NCI-H1092 treated with DMSO at 0.1 percent for 48 hours (cell line): ENCODE results near the gene LTBP2.

ENCODE experiments used
- DNase-seq: peaks from one replicate; lab custom pipeline; 2025; lab: John Stamatoyannopoulos, UW

LTBP2 gene

DNA sequence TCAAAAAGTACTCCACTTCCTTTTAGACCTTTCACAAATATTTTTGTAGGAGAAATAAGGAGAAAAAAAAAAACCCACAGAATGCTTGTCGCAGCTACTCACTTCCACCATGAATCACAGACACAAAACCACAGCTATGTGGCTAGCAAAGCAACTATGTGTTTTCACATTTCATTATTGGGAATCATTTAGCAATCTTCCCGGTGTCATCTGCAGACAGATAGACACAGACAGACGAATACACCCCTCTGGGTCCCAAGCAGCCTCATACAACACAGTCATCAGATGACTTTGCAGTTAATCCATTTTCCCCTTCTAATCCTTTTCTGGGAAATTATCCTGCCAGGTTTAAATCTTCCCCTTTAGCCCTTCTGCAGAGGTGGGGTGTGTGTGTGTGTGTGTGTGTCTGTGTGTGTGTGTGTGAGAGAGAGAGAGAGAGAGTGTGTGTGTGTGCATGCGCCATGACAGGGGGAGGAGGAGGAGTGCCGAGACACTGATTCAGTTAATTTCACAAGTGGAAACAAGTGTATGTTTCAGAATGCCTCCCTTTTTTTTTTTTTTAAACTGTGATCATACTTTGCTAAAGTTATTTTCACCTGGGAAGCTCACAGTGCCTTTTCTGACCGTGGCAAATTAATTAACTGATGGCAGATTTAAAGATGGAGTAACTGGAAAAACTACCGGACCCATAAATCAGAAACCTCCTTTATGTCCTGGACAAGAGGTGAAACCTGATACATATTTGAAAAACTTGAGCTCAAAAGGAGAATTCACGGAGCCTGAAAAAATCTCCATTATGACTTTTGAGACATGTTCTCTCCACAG is 39.9 kb downstream of the LTBP2 start:
- no peak for DNase-seq

DNA sequence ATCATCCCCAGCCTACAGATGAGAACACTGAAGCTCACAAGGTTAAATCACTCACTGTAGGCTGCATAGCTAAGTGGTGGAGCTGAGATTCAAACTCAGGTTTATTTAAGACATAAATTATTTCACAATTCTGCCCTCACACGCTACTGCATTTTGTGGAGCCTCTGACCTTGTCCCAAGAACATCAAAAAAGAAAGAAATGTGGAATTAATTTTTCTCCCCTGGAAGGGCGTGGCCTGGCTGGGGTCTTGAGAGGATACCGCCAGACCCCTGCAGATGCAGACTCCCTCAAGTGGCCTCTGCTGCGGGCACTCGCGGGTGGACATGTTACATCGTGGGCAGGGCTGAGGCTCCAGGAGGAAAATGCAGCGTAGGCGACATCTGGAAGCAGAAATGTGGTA is 40.6 kb downstream of the LTBP2 start:
- no peak for DNase-seq

DNA sequence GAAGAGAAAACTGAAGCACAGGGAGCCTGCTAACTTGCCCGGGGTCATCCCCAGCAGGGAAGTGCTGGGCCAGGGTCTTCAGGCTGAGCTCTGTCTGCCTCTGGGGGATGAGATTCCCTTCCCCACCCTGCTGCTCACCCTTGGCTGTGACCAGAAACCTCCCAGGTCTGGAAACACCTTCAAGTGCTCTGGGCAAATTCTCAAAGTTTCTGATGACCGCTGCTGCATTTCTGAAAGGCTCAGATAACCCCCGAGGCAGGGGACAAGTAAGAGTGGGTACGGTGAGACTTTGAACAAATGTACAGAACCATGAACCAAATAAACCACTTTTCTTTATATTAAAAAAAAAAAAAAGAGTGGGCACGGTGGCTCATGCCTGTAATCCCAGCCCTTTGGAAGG is 41.3 kb downstream of the LTBP2 start:
- no peak for DNase-seq

DNA sequence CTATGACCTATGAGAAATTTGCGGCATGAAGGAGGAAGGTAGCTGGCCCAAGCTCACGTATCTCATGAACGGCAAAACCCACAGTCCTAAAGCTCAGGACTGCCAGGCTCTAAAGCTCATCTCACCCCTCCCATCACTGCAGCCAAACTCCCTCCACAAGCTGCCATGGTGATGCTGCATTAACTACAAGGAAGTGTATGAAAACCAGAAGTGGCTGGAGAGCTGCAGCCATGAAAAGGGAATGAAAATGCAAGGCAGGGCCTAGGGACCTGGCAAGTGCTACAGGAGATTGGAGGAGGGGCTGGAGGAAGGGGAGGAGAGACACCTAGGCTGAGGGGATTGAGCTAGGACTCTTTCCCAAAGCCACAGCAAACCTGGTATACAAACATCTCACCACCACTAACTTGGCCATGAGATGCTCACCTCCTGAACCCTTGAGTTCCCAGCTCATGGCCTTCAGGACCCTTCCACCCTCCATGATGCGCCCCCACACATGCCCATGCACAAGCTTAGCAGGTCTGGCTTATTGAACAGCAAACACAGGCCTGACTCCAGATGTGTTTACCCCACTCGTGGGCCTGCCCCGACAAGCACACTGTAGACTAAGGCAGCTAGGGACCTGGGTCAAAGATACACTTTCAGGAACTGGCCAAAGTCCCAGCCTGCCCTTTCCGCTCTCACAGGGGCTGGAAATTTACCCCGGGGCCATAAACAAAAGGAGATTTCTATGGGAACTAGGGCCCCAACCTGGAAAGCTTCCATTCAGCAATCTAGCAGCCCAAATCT is 42.0 kb downstream of the LTBP2 start:
- no peak for DNase-seq

DNA sequence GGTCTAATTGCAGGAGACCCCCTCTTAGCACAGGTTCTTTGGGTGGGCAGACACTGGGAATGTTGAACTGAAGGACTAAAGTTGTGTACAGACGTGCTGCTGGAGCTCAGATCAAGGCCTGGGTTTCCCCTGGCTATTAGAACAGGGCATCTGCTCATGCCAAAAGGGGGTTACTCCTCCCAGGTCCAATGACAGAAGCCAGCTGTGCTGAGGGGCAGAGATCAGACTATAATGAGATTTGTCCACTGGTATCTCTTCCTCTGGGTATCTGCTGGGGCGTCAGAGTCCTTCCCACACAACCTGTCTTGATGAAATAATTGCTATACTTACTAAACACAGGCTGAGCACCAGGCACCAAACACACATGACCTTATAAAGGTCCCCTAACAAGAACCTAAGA is 42.6 kb downstream of the LTBP2 start:
- no peak for DNase-seq

DNA sequence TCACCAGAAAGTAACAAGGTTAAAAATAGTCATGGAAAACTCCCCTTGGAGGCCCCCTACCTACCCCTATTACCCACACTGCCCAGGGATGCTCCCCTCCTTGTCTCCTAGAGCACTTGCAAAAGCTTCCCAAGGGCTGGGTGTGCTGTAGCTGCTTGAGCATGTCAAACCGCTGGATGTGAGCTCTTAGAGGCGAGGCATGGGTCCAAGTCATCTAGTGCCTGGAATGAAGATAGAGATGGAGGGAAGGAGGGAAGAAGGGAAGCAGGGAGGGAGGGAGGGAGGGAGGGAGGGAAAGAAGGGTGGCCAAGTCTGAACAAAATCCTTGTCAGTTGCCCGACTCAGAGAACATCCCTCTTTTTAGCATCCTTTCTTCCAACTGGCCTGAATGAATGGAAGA is 43.1 kb downstream of the LTBP2 start:
- no peak for DNase-seq

DNA sequence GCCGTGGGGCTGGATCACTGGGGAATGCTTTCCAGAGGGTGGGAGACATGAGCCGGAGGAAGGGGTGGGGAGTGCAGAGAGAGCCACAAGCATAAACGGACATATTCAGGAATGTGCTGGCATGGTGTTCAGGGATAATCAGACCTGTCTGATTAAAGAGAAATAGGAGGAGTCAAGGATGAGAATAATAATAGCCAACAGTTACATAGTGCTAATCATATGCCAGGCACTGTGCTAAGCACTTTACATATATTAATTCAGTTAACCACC is 43.7 kb downstream of the LTBP2 start:
- DNase-seq, result no peak

DNA sequence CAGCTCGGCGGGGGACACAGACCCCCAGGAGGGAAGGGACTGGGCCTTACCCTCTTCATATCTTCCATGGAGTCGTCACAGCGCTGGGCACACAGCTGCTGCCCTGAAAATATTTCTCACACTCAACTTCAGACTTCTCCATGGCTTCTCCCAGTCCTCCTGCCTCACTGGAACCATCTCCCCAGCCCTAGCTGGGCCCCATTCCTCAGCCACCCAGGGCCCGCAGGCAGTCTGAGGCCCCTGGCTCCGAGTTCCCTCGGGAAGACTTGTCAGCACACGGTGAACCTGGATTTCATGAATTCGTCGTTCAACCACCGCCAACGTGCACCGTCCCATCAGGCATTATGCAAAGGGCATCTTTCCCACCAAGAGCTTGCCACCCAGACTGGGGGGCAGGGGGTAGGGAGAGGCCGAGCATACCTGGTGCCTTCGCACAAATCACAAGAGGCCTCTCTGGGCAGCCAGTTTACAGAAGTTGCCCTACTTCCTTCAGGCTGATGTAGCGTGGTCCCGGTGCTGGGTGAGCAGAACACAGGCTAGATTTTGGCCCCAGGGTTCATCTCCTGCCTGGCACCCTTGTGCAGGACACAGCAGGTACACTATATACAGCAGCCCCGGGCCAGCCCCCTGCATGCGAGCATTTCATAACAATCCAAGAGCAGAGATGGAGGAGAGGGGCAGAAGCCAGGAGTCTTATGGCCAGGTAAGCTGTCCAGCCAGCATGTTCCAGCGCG is 44.2 kb downstream of the LTBP2 start:
- no peak for DNase-seq

DNA sequence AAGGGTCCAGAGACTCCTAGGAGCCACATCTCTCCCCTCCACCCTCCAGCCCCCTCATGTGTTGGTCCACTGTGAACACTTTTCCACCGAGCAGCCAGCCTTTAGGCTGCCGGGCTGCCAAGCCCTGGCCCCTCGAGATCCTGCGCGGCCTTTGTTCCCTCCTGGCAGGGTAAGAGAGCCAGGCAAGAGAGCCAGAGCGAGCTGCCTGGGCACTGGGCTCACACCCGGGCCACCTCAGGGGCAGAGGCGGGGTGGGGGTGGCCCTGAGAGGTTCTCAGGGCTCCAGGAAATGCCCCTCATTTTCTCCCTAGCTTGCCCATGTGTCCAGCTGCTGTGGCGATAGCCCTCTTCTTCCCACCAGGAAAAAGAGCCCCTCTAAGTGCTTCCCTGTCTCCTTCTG is 44.8 kb downstream of the LTBP2 start:
- no peak for DNase-seq

DNA sequence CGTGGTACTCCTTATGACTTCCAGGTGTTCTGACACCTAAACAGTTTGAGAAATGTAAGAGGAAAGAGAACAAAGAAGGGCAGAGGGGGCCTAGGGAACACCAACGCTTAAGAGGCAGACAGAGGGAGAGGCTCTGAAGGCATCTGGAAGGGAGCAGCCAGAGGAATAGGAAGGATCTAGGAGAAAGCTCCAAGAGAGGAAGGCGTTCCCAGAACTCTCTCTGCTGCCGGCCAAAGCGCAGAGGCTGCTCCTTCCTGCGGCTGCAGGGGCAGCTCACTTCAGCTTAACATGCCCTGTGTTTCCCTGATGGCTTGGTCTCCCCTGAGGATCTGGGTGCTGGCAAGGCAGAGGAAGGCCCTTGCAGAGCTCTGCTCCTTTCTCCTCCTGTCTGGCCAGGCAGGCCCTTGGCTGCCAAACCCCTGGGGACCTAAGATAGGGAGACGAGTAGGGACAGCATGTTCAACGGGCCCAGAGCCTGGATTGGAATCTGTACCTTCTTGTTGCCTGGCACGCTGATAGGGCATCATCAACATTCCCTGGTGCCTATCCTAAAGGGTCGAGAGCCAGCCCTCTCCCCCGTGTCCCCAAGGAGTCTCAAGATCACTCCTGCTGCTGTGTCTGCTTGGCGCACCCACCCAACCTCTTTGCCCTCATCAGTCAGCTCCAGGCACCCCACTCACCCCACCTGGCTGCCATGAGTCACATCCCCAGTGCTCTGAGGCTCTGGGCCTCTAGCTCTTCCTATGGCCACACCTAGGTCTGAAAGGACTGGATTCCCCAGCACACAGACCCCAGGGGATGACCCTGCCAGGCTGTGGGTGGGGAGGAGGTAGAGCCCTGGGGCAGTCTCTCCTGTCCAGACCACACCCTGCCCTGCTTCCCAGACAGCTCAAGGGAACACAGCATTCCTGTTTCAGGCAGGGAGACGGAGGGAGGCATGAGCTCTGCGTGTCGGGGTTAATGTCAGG is 45.6 kb downstream of the LTBP2 start:
- DNase-seq, result no peak

DNA sequence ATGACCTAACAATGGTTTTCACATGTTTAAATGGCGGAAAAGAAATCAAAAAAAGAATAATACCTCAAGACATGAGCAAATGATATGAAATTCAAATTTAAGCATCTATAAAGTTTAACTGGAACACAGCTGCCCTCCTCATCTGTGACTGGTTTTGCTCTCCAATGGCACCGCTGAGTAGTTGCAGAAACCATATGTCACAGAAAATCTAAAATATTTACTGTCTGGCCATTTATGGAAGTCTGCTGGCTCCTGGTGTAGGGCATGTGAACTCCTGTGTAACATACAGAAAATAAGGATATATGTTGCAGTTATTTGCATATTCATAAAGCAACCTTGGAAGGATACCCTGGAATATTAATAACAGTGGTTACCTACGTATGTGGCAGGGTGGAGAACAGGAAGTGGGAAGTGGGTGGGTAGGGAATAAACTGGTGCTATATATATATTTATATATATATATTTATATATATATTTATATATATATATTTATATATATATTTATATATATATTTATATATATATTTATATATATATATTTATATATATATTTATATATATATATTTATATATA is 48.4 kb downstream of the LTBP2 start:
- DNase-seq, result no peak

DNA sequence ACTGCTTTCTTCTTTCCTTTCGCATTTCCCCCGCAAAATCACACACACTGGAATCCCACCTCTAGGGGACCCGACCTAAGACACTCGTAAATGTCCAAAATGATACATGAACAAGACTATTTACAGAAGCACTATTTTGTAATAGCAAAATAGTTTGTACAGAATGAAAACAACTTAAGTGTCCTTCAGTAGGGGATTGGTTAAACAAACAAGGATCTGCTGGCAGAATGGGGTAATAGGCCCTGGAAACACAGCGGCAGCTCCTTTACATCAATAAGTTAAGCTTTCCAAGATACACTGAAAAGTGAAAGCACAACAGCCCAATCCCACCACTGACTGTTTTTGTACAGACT is 48.8 kb downstream of the LTBP2 start:
- DNase-seq, result no peak

DNA sequence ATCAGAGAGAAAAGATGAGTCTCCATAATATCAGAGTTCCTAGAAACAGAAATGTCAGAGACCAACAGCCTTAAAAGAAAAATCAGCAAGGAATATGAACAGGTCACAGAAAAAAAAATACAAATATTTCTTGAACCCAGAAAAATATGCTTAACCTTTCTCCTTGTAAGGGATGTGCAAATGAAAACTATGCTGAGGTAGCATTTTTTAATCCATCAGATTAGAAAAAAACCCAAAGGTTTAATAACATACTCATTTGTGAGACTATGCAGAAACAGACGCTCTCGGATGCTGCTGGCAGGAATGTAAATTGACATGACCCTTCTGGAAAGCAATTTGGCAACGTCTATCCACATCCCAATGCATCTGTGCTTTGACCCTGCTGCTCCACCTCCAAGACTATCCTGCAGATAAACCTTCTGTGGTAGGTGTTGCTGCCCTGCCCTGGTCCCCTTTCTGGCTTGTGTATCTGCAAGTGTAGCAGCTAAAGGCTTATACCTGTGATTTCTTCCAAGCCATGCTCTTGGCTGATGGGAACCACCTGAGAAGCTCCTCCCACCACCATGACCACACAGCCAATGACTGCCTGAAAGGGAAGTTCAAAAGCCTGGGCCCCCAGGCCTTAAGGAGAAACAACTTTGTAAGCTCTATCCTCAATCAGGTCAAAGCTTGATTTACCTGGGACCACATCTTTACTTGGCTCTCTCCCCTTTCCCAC is 49.4 kb downstream of the LTBP2 start:
- no peak for DNase-seq

DNA sequence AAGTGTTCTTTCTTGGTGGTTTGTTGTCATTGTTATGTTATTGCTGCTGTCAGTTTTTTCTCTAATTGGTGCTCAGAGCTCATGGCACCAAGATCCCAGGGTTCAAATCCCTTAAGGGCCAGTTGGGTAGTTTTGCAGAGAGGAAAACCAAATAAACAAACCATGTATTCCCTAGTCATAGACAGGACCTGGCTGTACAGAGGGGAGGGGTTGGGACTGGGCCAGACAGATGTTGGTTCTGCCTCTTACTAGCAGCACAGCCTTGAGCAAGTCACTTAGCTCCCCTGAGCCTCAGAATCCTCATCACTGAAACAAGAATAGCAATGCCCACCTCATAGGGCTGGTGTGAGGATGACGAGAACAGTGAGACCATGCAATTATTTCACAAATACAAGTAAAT is 53.4 kb downstream of the LTBP2 start:
- no peak for DNase-seq

DNA sequence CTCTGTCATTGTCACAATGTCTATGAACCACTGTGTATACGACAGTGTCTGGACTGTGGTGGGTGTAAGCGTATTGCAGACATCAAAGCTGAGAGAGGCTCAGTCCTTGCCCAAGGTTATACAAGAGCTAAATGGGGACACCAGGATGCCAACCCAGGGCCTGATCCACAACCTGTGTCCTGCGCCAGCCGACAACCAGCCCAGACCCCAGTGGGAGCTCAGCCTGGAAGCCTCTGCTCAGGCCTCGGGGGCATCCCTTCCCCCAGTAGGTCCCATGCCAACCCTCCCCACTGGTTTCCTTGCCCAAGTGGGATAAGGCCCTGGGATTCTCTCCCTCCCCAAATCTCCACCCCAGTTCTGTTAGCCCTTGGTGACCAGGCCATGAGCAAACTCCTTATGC is 54.3 kb downstream of the LTBP2 start:
- DNase-seq, result no peak

DNA sequence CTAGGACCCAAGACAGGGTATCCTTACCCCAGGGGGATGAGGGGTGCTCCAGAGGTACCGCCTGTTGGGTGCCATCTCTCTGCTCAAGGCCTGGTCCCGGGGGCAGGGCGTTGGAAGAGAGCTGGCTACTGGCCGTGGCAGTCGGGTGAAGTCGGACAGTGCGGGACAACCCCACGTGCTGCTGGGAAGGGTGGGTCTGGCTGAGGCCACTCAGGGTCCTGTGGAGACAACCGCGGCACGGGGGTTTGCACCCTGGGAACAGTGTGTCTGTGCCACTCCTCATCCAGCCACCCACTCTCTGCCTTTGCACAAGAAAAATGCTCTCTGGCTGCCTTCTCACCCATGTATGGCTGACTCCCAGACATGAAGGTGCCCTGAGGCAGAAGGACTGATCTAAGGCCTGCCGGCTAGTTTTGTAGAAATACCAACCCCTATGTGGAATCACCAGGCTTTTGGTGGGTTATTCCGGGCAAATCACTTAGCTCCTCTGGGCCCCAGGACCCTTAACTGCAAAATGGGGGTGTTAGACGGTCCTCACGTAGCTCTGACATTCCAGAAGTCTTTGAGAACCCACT is 56.5 kb downstream of the LTBP2 start:
- DNase-seq, result no peak

DNA sequence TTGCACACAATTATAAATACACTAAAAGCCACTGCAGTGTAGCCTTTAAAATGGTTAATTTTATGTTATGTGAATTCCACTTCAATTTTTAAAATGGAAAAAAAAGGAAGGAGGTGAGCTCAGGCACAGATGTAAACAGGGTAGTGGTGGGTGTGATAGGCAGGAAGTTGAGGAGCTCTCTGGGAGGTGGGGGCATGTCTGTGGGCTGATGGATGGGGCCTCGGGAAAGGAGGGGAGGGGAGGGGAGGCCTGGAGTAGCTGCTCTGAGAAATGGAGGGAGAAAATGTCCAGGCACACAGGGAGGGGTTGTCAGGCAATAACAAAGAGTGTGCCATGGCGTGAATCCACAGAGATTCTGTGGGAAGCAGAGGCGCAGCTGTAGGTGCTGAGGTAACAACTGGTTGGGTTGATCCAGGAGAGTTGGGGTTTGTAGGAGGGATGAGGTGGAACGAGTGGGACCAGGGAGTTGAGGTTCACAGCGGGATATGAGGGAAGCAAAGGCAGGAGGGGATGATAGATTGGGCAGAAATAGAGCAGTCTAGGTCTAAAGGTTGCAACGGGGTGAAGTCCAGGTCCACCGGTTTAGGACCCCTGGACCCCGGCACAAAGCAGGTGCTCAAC is 57.2 kb downstream of the LTBP2 start:
- no peak for DNase-seq

DNA sequence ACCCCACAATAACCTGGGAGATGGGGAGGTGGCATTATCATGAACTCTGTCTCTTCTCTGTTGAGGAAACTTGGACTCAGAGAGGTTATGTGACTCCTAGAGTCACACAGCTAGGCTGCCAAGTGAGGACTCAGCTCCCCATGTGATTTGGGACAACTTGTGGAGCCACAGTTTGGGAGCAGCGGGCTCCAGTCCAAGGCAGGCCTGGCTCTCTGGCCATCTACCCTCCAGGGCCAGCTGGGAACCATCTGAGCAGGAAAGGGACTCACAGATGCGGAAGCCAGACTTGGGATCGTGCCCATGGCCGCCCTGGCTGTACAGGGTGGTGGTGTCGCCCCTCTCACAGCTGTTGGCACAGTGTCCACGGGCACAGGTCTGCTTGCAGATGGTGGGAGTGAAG is 59.4 kb downstream of the LTBP2 start:
- no peak for DNase-seq

DNA sequence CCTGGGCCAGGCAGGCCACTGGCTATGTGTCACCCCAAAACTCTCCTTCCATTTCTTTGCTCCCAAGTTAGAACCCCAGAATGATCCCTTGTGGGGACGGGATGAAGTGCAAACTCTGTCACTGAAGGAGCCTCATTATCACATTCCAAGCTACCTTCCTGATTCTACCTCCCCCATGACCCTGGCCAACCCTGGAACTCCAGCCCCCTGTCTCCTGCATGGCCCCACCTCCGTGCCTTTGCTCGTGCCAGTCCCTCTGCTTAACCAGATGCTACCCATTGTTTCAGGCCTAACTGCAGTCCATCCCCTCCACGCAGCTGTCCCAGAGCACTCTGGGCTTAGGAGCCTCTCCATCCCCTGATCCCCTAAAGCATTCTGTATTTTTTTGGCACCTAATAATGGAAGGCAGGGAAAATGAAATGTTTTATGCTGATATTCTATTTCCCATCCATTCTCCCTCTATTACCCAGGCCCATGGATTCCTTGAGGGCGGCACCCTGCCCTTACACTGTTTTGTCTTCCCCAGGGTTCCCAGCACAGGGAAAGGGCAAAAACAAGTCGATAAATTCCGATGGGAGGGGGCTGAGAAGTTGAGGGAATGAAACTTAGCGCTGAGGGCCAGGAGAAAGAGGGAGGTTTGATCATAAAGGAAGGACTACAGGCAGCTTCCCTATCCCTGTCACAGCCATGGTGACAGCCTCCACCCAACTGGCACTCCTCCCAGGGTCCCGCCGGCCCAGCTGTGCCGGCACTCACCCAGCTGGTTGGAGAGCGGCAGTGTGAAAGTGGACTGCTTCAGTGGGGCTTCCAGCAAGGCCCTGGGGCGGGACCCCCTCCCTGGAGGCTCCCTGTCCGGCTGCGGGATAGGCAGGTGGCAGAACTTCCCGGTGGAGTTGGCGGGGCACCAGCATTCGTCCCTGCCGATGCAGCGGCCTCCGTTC is 60.3 kb downstream of the LTBP2 start:
- DNase-seq, result no peak
